NOMO-1 treated with dmso at 0.1 percent for 144 hours (cell line): Measurements from ENCODE around the gene SRPK1.

Experiments
- DNase-seq: peaks from one replicate; lab custom pipeline; 2025; ENCODE audit not compliant: unreplicated experiment; lab: John Stamatoyannopoulos, UW

The SRPK1 gene

DNA sequence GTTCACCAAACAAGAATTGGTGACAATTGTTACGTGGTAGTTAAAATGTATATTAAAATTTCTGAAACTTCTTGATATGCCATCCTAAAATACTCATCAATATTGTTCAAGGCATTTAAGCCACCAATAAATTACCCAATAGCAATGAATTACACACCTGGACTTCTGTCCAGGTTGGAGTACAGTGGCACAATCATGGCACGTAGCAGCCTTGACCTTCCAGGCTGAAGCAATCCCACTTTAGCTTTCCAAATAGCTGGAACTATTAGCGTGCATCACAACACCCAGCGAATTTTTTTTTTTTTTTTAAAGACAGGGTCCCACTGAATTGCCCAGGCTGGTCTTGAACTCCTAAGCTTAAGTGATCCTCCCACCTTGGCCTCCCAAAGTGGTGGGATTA is 17.2 kb downstream of the SRPK1 start:
- no peak for DNase-seq

DNA sequence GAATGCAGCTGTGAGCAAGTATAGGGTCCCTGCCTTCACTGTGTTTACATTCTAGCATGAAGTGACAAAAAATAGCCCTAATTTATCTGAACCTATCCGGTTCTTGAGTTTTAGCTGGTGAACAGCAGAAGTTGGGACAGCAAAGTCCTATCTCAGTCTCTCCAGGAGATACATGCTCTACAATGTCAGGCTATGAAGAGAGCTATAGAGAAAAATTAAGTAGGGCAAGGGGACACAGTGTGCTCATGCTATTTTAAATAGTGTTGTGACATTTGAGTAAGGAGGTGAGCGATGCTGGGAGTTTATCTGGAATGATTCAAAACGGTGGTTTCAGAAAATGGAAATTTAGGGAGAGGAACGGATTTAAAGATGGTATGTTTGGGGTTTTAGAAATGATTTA is 20.4 kb downstream of the SRPK1 start:
- DNase-seq: no peak

DNA sequence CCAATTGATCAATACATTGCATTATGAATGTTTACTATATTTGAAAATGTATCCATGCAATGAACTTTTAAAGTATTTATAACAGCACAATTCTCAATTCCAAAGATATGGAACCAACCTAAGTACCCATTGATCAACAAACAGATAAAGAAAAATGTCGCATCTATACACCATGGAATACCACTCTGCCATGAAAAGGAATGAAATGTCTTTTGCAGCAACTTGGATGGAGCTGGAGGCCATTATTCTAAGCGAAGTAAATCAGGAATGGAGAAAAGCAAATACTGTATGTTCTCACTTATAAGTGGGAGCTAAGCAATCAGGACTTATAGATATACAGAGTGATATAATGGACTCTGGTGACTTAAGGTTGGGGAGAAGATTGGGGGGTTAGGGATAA is 22.9 kb downstream of the SRPK1 start:
- DNase-seq: no peak

DNA sequence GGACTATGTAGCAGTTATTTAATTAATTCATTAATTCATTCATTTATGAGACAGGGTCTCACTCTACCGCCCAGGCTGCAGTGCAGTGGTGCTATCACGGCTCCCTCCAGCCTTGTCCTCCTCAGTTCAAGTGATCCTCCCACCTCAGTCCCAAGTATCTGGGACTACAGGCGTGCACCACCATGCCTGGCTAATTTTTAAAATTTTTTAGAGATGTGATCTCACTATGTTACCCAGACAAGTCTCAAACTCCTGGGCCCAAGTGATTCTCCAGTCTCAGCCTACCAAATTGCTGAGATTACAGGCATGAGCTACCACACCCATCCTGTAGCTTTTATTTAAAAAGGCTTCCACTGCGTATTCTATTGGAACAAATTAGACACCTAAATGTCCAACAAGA is 23.4 kb downstream of the SRPK1 start:
- DNase-seq: no peak

DNA sequence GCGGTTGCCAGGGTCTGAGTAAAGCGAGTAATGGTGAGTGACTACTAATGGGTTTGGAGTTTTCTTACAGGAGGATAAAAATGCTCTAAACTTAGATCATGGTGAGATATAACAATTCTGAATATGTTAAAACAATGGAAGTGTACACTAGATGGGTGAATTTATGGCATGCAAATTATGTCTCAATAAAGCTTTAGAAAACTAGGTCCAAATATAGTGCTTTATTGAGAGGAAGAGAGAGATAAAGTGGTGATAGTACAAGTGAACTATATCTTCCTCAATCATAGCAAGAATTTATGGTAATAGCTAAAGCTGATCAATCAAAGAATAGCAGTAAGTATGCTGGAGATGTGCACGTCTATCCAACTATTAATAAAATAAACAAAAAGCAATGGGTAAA is 23.9 kb downstream of the SRPK1 start:
- no peak for DNase-seq

DNA sequence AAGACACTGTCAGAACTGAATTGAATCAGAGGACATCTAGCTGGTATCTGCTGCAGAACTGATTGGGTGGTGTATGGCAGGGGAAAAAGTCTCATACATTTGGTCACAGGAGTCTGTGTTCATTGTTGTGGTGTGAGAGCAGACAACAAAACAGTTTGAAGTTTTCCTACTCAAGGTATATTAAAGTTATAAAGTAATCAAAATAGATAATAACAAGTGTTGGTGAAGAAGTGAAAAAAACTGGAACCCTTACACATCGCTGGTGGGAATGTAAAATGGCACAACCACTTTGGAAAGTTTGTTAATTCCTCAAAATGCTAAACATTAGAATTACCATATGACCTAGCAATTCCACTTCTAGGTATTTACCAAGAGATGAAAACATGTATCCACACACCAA is 24.7 kb downstream of the SRPK1 start:
- no peak for DNase-seq

DNA sequence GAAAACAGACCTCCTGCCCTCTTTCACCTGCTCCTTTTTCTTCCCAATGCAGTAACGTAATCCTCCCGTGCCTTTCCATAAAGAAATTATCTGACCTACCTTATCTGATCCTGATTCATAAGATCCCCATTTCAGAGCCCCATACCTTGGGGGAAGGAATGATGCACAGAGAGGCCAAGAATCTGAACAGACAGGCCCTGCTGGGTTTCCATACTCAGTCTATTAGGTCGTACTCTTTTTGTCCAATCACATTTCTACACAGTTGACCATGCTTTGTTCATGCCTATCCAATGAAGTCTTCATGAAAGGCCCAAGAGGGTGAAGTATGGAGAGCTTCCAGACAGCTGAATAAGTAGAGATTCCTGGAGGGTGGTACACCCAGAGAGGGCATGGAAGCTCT is 25.3 kb downstream of the SRPK1 start:
- no peak for DNase-seq

DNA sequence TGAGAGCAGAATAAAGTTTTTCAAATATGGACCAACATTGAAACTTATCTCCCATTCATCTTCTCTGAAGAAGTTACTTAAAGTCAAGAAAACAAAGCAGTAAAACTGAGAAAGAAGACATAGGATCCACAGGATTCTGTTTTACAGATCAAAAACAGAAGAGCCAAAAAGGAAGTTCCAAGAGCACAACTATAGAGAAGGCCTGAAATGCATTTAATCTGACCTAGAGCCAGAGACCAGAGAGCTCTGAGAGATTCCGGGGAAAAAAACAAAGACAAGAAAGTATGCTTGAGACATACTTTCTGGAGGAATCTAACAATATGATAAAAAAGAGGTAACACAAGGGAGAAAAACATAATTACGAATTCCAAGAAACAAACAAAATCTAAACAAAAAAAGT is 26.1 kb downstream of the SRPK1 start:
- DNase-seq: no peak

DNA sequence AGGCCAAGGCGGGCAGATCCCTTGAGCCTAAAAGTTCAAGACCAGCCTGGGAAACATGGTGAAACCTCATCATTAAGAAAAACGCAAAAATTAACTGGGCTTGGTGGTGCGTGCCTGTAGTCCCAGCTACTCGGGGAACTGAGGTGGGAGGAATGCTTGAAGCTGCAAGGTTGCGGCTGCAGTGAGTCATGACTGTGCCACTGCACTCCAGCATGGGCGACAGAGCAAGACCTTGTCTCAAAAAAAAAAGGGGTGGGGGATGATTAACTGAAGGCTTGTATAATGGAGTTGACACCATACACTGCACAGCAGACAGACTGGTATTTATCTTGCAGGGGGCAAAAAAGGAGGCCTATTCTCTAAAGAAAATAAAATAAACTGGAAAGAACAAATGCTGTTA is 27.7 kb downstream of the SRPK1 start:
- no peak for DNase-seq

DNA sequence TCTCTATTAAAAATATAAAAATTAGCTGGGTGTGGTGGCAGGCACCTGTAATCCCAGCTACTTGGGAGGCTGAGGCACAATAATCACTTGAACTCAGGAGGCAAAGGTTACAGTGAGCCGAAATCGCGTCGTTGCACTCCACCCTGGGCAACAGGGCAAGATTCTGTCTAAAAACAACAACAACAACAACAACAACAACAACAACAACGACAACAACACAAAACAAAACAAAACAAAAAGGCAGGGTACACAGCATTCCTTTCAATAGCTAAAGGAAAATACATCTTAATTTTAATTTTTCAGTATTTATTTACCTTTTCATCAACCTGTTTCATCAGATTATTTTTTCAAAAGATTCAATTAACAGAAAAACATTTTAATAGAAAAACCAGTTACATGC is 28.4 kb downstream of the SRPK1 start:
- DNase-seq: no peak

DNA sequence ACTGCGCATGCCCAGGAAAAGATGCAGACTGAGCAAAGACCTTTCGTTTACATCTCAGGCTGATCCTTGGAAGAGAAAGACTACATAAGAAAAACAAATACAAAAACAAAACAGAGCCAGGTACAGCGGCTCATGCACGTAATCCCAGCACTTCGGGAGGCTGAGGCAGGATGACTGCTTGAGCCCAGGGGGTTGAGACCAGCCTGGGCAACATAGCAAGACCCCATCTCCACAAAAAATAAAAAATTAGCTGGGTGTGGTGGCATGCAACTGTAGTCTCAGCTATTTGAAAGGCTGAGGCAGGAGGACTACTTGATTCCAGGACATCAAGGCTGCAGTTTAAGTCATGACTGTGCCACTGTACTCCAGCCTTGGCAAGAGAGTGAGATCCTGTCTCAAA is 41.7 kb downstream of the SRPK1 start:
- DNase-seq: no peak

DNA sequence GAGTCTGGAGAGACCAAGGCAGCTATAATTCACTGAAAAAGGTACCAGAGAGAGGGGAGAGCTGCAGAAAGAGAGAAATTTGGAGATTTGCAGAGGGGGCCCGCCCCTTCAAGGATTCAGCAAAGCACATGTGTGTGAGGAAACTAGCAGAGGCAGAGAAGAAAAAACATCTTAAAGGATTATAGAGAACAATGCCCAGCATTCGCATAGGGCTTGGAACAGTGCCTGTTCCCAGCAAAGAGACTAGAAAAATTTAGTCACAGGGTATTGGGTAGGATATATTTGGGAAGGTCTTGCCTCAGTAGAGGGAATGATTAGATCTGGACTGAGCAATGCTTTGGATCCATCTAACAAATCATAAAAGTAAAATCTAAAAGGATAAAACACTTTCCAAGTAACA is 44.0 kb downstream of the SRPK1 start:
- DNase-seq: no peak

DNA sequence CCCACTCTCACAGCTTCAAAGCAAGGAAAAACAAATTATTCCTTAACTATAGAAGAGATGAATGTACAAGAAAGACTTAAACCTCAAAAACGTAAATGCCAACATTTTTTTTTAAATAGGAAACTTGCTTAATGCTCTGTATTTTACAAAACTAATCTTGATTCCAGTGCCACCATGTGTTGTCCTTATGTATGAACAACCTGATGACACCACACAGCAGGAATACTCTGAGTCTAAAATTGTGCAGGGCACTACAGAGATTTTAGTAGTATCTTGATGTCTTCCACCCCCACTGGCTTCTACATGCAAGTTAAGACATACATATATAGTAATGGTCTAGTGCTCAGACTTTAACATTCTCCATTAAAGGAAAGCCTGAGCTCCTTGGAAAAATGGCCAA is 46.2 kb downstream of the SRPK1 start:
- no peak for DNase-seq

DNA sequence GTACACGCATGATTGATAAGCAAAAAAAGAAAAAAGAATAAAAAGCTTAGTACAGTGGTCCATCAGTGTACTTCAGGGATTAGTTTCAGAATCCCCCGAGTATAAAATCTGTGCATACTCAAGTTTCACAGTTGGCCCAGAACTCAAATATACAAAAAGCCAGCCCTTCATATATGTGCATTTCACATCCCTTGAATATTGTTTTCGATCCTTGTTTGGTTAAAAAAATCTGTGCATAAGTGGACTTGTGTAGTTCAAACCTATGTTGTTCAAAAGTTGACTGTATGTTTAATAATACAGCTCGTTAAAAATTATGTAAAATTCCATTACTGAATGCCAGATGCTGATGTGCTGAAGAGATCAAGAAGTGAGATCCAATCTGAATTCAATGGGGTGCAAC is 61.5 kb downstream of the SRPK1 start:
- no peak for DNase-seq

DNA sequence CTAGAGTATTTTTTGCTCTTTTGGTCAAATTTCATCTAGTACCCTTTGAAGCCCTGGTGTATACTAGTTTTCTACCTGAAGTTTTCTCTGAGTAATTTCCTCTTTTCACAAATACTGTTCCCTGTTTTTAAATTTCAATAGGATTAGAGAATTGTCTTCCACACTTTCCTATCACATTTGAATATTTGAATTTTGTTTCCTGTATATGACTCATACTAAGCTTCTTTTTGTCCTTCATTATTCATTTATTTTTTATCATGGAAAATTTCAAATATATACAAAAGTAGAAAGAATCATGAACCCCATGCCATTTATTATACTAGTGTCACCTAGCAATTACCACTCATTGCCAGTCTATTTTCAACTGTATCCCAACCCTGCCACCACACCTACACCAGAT is 63.0 kb downstream of the SRPK1 start:
- DNase-seq: no peak

DNA sequence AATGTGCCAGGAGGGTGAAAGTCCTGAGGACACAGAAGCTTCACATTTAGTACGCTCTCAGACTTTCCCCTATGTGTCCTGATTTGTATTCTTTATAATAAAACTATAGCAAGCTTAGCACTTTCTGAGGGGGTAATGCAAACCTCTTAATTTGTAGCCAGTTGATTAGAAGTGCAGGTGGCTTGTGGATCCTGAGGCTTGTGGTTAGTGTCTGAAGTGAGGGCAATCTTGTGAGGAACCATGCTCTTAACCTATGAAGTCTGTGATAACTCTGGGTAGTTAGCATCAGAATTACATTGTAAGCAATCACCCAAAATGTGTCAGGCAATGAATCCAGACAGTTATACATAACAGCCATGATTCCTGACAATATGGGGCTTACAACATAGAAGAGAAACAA is 64.6 kb downstream of the SRPK1 start:
- no peak for DNase-seq

DNA sequence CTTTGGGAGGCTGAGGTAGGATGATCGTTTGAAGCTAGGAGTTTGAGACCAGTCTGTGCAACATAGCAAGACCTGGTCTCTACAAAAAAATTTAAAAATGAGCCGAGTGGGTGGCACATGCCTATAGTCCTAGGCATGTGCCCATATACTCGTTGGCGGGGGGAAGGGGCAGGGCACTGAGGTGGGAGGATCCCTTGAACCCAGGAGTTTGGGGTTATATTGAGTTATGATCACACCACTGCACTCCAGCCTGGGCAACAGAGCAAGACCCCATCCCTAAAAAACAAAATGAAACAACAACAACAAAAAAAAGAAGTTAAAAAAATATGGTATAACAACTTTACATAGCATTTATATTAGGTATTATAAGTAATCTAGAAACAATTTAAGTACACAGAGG is 67.9 kb downstream of the SRPK1 start:
- no peak for DNase-seq

DNA sequence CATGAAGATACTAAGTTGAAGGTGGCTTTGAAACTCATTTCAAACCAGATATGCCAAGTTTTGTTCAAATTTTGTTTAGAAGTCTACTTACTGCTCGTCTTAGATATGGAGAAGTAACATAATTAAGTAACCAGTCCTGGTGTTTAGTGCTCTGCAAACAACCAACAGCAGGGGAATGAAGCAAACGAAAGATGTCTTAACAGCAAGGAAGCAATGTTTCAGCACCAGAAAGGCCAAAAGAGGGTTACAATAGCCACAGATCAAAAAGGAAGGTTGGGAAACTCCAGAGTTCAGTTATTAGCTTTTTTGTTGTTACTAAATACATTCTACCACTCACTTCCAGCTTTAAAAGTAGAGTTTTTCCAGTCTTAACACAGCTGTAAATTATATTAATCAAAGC is 70.7 kb downstream of the SRPK1 start:
- peak; percentile 35 for DNase-seq

DNA sequence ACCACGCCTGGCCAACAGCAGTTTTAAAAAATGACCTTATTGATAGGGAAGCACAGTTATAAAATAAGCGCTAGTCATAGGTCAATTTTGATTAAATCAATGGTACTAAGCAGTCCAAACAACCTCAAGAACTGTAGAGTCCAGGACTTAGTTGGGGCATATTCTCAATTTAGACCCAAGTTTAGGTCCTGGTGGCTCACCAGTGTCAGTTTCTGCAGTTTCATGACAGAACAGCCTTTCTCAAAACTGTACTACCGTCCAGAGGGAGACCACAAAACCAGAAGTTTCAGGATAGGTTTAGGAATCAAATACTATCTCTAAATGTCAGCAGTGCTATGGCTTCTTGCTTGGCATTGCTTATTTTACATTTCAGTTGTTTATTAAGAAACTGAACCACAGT is 76.6 kb downstream of the SRPK1 start:
- no peak for DNase-seq

DNA sequence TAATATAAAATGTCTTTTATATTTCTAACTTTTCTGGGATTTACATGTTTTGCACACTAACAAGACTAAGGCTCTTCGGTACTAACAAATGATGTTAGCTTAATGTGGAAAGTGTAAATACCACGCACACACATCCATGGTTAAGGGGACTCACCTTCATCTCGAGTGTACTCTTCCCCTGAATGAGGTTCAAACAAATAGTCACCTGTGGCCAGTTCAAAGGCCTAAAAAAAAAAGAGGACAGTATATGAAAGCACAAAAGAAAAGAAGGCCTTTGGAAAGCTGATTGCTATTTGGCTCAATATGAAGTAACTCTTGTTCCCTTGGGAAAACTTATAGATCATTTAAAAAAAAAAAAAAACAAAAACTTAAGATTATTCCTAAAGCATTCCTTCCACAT is 78.5 kb downstream of the SRPK1 start:
- DNase-seq: no peak

DNA sequence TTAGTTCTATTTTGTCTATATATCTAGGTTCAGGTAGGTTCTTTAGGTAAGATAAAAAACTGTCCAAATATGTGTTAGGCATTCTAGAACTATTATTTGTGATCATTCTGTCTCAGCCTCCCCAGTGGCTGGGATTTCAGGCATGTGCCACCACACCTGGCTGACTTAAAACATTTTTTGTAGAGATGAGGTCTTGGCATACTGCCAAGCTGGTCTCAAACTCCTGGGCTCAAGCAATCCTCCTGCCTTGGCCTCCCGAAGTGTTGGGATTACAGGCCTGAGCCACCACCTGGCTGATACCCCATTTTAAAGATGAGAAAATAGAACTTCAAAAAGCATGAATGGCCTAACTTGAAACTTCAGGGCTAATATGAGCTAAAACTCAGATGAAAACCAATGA is 81.9 kb downstream of the SRPK1 start:
- no peak for DNase-seq

DNA sequence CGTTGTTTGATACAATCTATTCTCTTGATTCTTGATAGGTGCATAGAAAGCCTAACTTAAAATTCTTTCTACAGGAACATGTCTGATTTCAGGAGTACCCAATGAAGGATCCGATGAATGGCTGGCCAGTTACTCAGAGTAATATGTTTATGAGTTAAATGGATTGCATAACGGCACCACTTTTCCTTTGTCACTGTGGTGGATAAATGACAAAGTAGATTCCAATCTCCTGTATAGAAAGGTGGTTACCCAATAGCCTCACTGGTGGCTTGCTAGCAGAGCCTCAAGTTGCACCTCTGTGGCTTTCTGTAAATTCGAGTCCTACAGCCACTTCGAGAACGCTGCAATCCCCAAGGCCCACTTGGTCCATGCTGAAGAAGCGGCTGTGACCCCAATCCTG is 87.4 kb downstream of the SRPK1 start:
- DNase-seq: peak; percentile 16

DNA sequence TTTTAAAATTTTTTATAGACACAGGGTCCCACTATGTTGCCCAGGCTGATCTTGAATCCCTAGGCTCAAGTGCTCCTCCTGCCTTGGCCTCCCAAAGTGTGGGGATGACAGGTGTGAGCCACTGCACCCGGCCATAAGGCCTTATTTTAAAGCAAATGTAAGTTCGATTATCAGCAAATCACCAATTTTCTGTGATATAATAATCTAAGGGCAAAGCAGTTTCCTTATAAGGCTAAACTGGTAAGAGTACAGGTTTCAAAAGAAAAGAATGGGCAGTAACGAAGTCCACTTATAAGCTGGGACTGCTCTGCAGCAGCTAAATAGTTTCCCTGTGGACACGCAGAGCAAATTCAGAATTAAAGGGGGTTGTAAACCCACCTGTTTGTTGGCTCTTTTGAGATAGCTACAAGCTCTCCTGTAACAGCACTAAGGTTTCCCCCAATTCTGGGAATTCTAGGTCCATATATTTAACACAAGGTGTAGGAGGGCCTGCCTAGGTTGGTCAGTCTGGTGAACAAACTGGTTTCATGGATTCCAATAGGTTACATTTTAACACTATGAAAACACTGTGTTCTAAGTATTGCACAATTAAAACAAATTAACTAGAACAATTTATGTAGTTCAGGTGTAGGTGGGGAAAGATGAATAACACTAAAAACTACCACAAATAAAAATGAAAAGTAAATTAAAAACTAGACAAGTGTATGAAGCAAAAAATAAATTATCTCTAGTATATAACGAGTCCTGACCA is 89.5 kb downstream of the SRPK1 start:
- no peak for DNase-seq

DNA sequence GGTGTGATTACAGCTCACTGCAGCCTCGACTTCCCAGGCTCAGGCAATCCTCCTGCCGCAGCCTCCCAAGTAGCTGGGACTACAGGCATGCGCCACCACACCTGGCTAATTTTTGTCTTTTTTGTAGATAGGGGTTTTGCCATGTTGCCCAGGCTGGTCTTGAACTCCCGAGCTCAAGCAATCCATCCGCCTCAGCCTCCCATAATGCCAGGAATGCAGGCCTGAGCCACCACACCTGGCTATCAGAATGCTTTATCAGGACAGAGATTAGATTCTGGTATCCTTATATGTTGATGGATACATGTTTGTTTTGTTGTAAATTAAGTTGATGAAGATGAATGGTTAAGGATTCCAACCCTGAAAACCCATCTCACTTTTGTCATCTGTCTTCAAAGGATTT is 91.6 kb downstream of the SRPK1 start:
- no peak for DNase-seq
